ENCODE measurements around the gene ARHGEF19. TPM values are rescaled to one million over a fixed set of nuclear protein-coding genes. Genes with fewer than 3 reads are reported as not detected.
A peak's percentile ranks its signal among the peaks of the same experiment; 100 is the strongest.
"Not testable (repeated sequence)": the region's sequence is repeated elsewhere in the genome, so short reads cannot be mapped to it uniquely, and the experiment has no call there.

Gene ARHGEF19
- total and polyA plus RNA-seq, 8 donors = 3.5 to 20.1 (median 9.5) TPM

- Histone ChIP-seq H3K36me3 (no peaks in the 10 kb centered on the region), H3K4me1 (peaks cover 13 to 56% (median 36%) of the 10 kb centered on the region in 4 donors), H3K9me3 (no peaks in the 10 kb centered on the region), H3K27me3 (peaks cover 0 to 8% (median 0%) of the 10 kb centered on the region in 3 donors), H3K27ac (peak overlapping the region in 2 of 5 donors; percentile 2 to 43), H3K4me3 (no peak overlapping the region)
- WGBS, 5 donors = 58 to 65% (median 60%) methylated on average over 17 of the region's 17 CpGs
- DNase-seq = peak in 1 of 2 donors; percentile 73
- TF ChIP-seq POLR2AphosphoS5 (IDR thresholded peaks at IDR 0.05) = peak in 1 of 3 donors; percentile 63
- no peak for TF ChIP-seq EP300 (IDR thresholded peaks at IDR 0.05)
- intact Hi-C loops (cut with DNase I; ENCODE audit: low total_unique reads) = no loop called here
These were observed 48.0 kb downstream of the ARHGEF19 start for GRCh38 chr1:16164213-16165072.

GRCh38 chr1:16163608-16164212 lies 48.7 kb downstream of the ARHGEF19 start:
- H3K4me1 ChIP-seq = peaks cover 13 to 49% (median 37%) of the 10 kb centered on the region in 4 donors
- intact Hi-C loops (cut with DNase I; ENCODE audit: low total_unique reads); H3K27ac ChIP-seq: not testable (repeated sequence)

GRCh38 chr1:16162163-16162822 lies 50.2 kb downstream of the ARHGEF19 start:
- H3K27ac ChIP-seq = peak overlapping the region in 2 of 5 donors; percentile 14 to 18
- DNase-seq = peak; percentile 71 to 90
- intact Hi-C loops (cut with DNase I; ENCODE audit: low total_unique reads) = no loop called here
- peak overlapping the region in 3 of 4 donors; percentile 10 to 22 (median 12) for H3K4me3 ChIP-seq
- WGBS, 5 donors = 29 to 55% (median 32%) methylated on average over 20 to 32 of the region's 32 CpGs
- TF ChIP-seq POLR2AphosphoS5 (IDR thresholded peaks at IDR 0.05) = no peak
- TF ChIP-seq EP300 (IDR thresholded peaks at IDR 0.05) = no peak
- TF ChIP-seq CTCF (IDR thresholded peaks at IDR 0.05) = no peak
- TF ChIP-seq POLR2A (IDR thresholded peaks at IDR 0.05) = no peak
- H3K4me1 ChIP-seq = peaks cover 3 to 41% (median 23%) of the 10 kb centered on the region in 4 donors
- no peaks in the 10 kb centered on the region for H3K9me3 ChIP-seq
- H3K36me3 ChIP-seq = no peaks in the 10 kb centered on the region
- peaks cover 0 to 2% (median 0%) of the 10 kb centered on the region in 3 donors for H3K27me3 ChIP-seq

More at GRCh38 chr1:16163608-16164212, 48.7 kb downstream of the ARHGEF19 start:
- H3K36me3 ChIP-seq, H3K4me3 ChIP-seq, H3K27me3 ChIP-seq, H3K9me3 ChIP-seq, DNase-seq: not testable (repeated sequence)
- 85 to 90% (median 89%) methylated on average over 12 of the region's 12 CpGs for WGBS, 5 donors

- Histone ChIP-seq H3K36me3 (no peaks in the 10 kb centered on the region), H3K27ac (peak overlapping the region in 1 of 5 donors; percentile 14), H3K4me1 (peaks cover 2 to 44% (median 21%) of the 10 kb centered on the region in 4 donors), H3K4me3 (no peak overlapping the region), H3K27me3 (no peaks in the 10 kb centered on the region), H3K9me3 (no peaks in the 10 kb centered on the region)
- TF ChIP-seq EP300 (IDR thresholded peaks at IDR 0.05) (no peak), POLR2AphosphoS5 (IDR thresholded peaks at IDR 0.05) (no peak), CTCF (IDR thresholded peaks at IDR 0.05) (no peak), POLR2A (IDR thresholded peaks at IDR 0.05) (no peak)
- intact Hi-C loops (cut with DNase I; ENCODE audit: low total_unique reads) = no loop called here
- 74 to 95% (median 87%) methylated on average over 5 of the region's 5 CpGs for WGBS, 5 donors
- no peak for DNase-seq
These were observed 50.7 kb downstream of the ARHGEF19 start for GRCh38 chr1:16161717-16162116.

Data from stomach (tissue), 9 donors.